VCaP (cell line): ENCODE data around the gene LHX2.

Source experiments
- H3K27ac ChIP-seq: fragments of 450-650 bp; 2 replicates; pipeline ENCODE4 v1.5.1; 2017
- CTCF ChIP-seq: fragments of 450-650 bp; conservative IDR thresholded peaks from 2 replicates; pipeline ENCODE4 v1.5.1; 2017; ENCODE audit warnings: mild to moderate bottlenecking, moderate library complexity

LHX2 gene

GRCh38 chr9:124033348-124033747 lies 21.8 kb downstream of the LHX2 start:
- no peak for TF ChIP-seq CTCF
- no peak overlapping the region for H3K27ac ChIP-seq

GRCh38 chr9:124033967-124034366 lies 22.4 kb downstream of the LHX2 start:
- no peak for TF ChIP-seq CTCF
- no peak overlapping the region for H3K27ac ChIP-seq

- TF ChIP-seq CTCF = no peak
- H3K27ac ChIP-seq = no peak overlapping the region
Measured at GRCh38 chr9:124035001-124035650, 23.6 kb downstream of the LHX2 start.

- no peak for TF ChIP-seq CTCF
- H3K27ac ChIP-seq = no peak overlapping the region
Measured at GRCh38 chr9:124036578-124036977, 25.0 kb downstream of the LHX2 start.

GRCh38 chr9:124037790-124038189 lies 26.2 kb downstream of the LHX2 start:
- TF ChIP-seq CTCF = no peak
- H3K27ac ChIP-seq = peak overlapping the region; percentile 41; the same call in 1 of the 2 replicates

GRCh38 chr9:124038239-124038638 lies 26.7 kb downstream of the LHX2 start:
- TF ChIP-seq CTCF = no peak
- H3K27ac ChIP-seq = peak overlapping the region; percentile 41; the same call in 1 of the 2 replicates

- peak; percentile 36 for TF ChIP-seq CTCF
- H3K27ac ChIP-seq = peak overlapping the region; percentile 41; the same call in 1 of the 2 replicates
Measured at GRCh38 chr9:124038790-124039633, 27.4 kb downstream of the LHX2 start.
